Measurements from ENCODE around the gene LAMP1.

DNA sequence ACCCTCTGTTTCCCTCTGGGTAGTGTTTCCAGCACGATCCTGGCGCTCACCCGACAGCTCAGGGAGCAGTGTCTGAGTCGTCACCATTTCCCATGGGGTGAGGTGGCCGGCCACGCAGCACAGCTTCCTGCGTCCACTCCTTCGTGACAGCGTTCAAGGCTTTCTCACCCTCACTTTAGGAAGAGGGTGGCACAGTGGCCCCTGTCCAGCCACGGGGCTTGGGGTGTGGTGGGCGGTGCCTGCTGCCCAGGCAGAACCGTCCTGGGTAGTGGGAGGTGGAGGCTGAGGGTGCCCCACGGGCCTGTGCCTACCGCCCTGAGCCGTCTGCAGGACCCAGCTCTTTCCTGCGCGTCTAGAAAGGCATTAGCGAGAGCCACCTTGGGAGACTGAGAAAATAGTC is 21.9 kb downstream of the LAMP1 start:
- no peak for TF ChIP-seq TAF1 (IDR thresholded peaks at IDR 0.05; ENCODE audit: low read depth)
- no peak for TF ChIP-seq YY1 (IDR thresholded peaks at IDR 0.05; ENCODE audit: low read depth)
- TF ChIP-seq, protein P1, sequence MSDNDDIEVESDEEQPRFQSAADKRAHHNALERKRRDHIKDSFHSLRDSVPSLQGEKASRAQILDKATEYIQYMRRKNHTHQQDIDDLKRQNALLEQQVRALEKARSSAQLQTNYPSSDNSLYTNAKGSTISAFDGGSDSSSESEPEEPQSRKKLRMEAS (IDR thresholded peaks at IDR 0.05): no peak
- TF ChIP-seq, protein P2, sequence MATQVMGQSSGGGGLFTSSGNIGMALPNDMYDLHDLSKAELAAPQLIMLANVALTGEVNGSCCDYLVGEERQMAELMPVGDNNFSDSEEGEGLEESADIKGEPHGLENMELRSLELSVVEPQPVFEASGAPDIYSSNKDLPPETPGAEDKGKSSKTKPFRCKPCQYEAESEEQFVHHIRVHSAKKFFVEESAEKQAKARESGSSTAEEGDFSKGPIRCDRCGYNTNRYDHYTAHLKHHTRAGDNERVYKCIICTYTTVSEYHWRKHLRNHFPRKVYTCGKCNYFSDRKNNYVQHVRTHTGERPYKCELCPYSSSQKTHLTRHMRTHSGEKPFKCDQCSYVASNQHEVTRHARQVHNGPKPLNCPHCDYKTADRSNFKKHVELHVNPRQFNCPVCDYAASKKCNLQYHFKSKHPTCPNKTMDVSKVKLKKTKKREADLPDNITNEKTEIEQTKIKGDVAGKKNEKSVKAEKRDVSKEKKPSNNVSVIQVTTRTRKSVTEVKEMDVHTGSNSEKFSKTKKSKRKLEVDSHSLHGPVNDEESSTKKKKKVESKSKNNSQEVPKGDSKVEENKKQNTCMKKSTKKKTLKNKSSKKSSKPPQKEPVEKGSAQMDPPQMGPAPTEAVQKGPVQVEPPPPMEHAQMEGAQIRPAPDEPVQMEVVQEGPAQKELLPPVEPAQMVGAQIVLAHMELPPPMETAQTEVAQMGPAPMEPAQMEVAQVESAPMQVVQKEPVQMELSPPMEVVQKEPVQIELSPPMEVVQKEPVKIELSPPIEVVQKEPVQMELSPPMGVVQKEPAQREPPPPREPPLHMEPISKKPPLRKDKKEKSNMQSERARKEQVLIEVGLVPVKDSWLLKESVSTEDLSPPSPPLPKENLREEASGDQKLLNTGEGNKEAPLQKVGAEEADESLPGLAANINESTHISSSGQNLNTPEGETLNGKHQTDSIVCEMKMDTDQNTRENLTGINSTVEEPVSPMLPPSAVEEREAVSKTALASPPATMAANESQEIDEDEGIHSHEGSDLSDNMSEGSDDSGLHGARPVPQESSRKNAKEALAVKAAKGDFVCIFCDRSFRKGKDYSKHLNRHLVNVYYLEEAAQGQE (IDR thresholded peaks at IDR 0.05; ENCODE audit: low read depth): no peak
- no peak for TF ChIP-seq EP300 (IDR thresholded peaks at IDR 0.05; ENCODE audit: borderline replicate concordance)
- TF ChIP-seq RAD21 (IDR thresholded peaks at IDR 0.05; ENCODE audit: low read depth): no peak
- no peak for TF ChIP-seq NFIC (IDR thresholded peaks at IDR 0.05)
- no peak for TF ChIP-seq FOXM1 (IDR thresholded peaks at IDR 0.05; ENCODE audit: borderline replicate concordance, low read depth)
- no peak for TF ChIP-seq CEBPB (IDR thresholded peaks at IDR 0.05)
- TF ChIP-seq TEAD4 (IDR thresholded peaks at IDR 0.05): no peak
- no peak for TF ChIP-seq EGR1 (IDR thresholded peaks at IDR 0.05)
- TF ChIP-seq ZBTB7A (IDR thresholded peaks at IDR 0.05; ENCODE audit: low read depth): no peak
